Kasumi-1 (cell line): ENCODE results near the gene LUZP1.

Source experiments
- DNase-seq, 2 experiments: peaks; one replicate each; lab custom pipeline; 2025; lab: John Stamatoyannopoulos, UW

The LUZP1 gene

DNA sequence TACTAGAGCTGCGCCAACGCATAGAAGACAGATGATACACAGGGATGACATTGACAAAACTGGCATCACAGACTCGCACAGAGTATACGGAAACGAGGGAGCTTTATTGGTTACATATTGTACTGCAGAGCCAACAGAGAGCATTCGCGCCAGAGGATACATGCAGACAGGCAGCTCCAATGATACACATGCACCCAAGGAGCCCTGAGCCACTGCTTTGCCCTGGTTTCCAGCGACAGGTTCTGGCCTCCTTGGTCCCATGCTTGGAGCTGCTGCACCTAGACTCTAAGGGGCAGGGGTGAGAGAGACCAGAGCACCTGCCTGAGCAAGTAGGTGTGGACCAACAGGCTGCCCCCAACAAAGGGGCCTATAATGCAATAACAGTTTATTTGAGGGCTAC, 83.8 kb downstream of the LUZP1 start:
- DNase-seq, result no peak

DNA sequence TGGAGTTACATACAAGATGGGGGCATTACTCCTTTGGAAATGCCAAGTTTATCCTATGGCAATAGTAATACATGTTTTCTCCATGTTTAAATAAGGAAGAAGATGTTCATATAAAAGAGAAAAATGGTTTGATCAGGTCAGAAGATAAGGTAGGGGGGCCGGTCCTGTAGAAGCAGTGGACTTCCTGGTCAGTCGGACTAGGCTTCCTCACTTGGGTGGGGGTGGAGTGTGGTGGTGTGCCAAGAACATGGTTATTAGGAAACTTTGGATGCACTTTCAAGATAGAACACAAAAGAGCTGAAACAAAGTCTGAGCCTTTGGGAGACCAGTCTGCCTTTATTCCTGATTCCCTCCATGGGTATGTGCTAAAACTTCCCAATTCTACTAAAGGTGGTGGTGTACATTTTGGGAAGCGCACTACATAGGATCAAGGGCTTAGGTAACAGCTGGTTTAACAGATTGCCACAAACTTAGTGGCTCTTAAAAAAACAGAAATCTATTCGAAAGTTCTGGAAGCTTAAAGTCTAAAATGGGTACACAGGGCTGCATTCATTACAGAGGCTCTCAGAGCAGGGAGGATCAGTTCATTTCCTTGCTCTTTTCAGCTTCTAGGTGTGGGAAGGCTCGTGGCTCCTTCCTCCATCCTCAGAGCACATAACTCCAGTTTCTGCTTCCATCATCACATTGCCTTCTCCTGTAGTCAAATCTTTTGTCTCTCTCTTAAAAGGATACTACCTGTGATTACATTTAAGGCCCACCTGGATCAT, 84.8 kb downstream of the LUZP1 start:
- no peak for DNase-seq

DNA sequence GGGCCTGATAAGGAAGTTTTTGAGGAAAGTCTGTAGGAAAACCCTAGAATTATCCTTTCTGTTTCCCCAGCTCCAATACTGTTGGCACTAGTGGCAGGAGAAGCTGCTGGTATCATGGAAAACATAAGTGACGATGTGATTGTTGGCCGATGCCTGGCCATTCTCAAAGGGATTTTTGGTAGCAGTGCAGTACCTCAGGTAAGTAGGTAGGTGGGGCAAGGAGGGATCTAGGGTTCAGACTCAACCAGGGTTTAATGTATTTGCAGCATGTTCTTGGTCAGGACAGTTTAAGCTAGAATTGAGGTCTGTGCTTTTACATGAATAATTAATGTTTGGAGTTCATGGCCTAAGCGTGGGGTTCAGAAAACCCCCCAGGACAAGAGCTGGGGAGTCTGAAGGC, 87.3 kb downstream of the LUZP1 start:
- DNase-seq, result peak in 1 of 2 experiments; percentile 21

DNA sequence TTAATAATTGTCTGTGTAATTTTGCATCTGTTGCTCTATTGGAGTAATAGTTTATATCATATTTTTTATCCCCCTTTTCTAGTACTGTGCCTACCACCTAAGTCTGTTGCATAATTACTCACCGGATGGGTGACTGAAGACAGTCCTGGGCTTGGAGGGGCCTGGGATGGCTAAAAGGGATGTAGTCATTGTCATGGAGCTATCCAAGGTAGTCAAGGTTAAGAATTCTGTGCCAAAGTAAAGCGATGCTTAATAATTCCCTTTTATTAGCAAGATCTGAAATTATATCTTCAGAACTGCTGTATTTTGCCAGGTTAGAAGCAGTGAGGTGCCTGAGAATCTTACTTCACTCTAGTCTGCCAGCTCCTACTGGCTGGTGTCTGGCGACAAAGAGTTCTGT, 87.8 kb downstream of the LUZP1 start:
- no peak for DNase-seq

DNA sequence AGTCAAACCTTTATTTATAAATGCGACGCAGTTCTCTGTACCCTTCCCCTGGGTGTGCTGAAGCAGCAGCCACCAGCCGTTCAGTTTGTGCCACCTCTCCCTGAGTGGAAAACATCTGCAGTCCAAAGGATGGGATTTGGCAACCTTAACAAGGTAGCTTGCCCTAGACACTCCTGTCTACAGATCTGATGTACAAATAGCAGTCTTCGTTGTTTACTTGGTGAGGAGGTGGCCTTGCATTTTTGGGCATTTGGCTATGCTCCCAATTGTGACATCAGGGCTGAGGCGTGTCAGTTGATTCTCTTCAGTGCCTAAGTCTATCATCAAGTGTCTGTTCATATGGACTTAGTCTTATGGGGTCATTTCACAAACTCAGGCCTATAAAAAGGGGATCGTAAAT, 89.6 kb downstream of the LUZP1 start:
- DNase-seq, result no peak

DNA sequence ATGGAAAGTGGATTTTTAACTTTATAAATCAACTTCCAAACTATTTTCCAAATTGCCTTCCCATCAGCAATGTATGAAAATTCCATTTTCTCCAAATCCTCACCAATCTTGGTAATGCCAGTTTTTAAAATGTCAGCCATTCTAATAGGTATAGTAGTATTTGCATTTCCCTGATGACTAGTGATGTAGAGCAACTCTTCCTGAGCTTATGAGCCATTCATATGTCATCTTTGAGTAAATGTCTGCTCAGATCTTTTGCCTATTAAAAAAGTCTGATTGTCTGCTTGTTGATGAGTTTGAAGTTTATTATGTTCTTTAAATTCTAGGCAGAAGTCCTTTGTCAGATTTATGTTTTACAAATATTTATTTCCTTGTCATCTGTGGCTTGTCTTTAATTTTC, 94.6 kb downstream of the LUZP1 start:
- no peak for DNase-seq

DNA sequence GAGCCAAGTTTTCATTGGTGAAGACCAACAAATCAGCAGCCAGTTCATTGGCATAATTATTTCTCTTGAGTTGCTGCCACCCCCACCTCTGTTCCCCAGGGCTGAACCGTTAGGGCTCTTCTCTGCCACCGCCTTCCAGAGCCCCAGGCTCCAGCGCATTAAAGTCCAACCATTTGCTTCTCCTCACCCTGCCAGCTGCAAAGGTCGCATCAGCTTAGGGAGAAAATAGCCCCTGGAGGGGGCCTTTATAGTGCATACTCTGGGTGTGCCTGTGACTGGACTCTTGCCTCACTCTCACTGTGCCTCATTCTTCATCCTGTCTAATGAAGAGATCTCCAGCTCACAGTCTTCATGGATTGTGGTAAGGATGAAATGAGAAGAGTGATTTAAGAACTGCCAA, 99.0 kb downstream of the LUZP1 start:
- no peak for DNase-seq

DNA sequence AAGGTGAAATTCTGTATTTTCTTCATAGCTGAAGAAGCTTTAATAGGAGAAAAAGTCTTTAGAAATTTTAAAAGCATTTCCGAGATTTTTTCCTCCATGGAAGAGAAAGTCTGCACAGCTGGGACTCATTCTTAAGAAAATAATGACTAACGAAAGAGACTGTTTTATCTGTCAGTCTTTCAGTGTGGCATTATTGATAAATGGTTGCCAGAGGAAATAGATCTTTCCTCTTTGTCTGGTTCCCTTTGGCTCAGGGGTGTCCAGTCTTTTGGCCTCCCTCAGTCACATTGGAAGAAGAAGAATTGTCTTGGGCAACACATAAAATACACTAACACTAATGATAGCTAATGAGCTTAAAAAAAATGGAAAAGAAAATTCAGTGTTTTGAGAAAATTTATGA, 99.5 kb downstream of the LUZP1 start:
- no peak for DNase-seq

DNA sequence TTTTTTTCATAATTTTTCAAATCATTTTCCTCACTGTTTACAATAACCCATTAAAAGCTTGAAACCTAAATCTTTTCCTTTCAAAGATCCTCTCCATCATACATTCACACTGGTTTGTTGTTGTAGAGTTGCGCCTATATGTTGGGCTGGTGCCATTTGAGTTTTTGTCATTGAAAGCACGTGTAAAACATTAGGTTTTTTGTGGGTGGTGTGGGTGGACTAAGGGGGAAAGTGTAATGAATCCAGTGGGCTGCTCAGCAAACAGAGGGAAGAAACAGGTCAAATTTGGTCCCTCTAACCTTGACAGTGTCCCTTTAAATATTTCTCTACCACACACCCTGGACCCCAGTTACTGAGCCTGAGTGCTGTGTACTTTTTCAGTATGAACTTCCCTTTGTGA, 102.6 kb downstream of the LUZP1 start:
- DNase-seq, result no peak

DNA sequence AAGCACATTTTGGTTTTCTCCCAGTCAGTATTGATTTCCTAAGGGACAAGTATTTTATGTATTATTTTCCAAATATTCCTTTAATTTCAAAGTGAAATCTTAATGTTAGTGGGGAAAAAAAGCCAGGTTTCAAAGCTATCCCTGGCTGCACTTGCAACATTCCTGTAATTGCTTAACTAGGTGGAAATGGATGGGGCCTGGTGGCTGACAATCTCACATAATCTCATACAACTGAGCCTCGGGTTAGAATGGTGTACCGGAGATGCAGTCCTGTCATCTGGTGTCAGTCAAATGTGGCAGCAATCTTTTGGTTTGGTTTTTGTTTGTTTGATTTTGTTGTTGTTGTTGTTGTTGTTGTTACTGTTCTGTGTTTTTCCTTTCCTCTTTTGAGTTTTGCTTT, 103.3 kb downstream of the LUZP1 start:
- no peak for DNase-seq

DNA sequence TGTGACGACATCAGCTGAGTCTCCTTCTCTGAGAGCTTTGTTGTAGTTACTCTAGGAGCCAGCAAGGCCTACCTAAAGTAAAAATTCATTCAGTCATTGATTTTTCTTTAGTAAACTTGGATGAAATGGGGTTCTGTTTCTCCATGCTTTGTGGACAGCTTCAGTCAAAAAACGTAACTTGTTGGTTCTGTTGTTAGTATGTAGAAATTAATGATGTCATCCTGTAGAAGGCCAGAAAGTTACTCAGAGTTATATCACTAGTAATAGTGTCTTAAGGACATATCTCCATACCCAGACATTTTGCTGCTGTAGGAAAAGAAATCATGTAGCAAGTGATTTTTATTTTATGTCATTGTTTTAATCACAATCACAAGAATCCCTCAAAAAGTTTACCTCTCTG, 106.4 kb downstream of the LUZP1 start:
- no peak for DNase-seq

DNA sequence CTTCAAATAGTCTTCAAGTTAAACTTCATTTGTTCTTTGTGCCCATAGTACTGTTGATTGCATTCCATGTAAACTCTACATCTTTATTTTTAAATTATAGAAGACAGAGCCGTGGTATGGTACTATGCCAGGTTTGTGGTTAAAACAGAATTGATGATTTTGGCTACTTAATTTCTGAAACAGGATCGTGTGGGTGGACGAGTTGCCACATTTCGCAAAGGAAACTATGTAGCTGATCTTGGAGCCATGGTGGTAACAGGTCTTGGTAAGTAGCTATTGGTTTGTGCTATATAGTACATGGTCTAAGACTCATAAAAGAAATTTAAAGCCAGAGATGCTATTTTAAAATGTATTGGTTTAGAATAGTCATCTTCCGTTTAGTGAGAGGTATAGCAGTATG, 111.4 kb downstream of the LUZP1 start:
- no peak for DNase-seq

DNA sequence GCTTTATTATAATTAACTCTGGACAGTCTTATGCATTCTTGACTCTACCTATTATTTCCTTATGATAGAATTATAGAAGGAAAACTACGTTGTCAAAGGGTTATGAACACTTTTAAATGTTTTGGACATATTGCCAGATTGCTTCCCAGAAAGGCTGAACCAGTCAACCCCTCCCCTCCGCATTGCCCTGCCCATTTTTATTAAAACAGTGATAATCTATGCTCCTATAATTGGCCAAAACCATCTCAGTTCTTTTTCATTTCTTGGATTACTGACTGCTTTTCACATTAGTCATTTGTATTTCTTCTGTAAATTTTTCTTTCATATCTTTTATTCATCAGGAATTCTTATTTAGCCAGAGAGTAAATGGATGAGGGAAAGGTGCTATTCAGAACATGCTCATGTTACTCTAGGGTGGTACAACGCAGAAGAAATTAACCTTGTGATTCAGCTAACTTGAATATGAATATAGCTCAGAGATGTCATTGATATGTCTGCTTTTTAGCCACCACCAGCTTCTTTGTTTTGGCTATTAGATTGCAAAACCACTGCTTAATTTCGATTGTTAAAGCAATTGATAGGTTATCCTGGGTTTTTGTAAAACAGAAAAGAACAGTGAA, 117.3 kb downstream of the LUZP1 start:
- DNase-seq, result no peak

DNA sequence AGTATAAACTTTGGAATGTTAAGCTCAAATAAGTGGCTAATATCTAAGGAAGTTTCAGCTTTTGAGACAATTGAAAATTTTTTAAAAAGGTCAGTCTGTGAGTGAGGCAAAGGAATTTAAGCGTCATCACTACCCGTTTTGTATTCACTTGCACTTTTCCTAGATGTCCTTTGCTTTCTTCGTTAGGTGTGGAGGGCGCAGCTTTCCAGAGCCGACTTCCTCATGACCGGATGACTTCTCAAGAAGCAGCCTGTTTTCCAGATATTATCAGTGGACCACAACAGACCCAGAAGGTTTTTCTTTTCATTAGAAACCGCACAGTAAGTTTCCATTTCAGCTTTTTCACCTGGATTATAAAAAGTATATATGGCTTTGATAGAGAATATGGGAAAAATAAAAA, 118.5 kb downstream of the LUZP1 start:
- DNase-seq, result no peak

DNA sequence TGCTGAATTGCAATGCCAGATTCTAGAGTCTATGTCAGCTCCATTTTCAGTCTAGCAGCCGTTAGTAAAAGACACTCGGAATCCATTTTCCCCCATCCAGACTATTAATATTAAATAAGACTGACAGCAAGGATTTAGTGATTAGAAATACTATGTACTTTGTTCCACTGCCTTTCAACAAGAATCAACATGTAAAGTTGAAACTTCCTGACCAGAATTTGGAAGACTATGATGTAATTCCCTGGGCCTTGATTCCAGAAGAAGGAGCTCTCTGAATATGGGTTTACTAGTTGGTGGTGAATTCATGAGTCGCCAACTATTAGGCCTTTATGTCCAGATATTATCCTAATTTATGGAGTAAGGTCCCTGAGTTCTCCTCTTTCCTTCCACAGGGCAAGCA, 124.6 kb downstream of the LUZP1 start:
- no peak for DNase-seq

DNA sequence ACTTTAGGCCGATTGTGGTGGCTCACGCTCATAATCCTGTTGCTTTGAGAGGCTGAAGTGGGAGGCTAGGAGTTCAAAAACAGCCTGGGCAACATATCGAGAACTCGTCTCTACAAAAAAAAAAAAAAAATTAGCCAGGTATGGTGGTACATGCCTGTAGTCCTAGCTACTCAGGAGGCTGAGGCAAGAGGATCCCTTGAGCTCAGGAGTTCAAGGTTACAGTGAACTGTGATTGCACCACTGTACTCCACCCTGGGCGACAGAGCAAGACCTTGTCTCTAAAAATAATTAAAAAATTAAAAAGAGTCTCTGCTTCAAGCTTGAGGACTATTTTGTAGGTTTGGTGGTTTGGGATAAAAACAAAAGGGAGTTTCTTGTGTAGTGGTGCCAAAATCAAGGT, 128.1 kb downstream of the LUZP1 start:
- DNase-seq, result no peak

DNA sequence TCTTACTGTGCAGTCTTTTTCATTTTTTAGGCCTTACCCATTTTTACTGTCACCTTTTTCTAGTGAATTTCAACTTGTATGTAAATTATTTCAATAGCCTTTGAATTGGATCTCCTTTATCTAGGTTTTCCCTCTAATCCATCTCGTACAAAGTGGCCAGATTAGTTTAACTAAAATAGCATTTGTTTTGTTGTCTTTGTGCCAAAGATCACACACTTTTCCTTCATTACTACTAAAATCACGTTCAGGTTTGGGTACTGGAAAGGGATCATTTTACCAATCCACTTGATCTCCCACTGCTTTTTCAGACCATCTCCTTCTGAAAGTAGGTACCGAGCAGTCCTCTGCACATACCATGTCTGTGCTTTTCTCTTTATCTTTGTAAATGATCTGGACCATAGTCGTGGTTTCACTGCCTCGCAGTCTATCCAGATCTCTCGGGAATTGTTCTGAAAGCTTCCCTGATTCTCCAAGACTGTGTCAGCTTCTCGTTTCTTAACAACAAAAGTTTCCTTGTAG, 129.3 kb downstream of the LUZP1 start:
- no peak for DNase-seq

DNA sequence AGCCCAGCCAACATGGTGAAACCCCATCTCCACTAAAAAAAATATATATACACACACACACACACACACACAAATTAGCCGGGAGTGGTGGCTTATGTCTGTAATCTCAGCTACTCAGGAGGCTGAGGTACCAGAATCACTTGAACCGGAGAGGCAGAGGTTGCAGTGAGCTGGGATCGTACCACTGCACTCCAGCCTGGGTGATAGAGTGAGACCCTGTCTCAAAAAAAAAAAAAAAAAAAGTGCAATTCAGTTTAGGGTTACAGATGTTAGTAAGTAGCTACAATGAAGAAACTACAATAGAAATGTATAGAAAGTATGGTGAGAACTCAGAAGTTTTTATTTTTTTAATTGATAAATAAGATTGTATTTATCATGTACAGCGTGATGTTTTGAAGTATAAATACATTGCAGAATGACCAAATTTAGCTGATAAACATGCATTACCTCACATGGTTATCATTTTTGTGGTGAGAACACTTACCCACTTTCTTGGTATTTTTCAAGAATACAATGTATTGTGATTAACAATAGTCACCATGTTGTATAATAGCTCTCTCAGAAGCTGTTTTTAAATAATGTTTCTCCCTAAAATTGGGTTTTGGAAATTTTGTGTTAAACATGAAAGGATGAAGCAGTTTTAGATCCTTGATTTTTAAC, 131.4 kb downstream of the LUZP1 start:
- no peak for DNase-seq

DNA sequence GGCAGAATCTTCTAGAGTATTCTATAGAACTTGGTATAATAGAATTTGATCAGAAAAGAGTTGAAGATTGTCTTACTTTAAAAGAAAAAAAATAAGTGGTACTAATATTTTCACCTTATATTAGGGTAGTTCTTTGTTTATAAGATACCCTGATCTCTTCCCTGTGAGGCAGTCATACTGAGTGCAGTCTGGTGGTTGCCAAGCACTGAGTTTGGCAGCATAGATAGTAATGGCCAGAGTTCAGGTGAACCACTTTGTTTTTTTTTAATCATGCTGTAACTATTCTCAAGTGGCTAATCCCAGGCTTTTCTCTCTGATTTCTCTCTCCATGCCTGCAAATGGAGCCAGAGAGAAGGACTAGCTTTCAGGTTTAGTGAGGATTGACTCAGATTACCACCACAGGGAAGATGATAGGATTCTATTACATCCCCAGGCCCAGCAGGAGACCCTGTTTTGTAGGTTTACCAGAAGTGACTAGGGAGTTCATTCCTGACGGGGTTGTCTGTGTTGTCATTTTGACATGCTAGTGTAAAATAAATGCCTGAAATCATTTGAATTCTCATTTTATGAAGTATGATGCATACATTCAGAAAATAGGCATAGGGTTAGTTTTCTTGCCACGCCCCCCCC, 132.7 kb downstream of the LUZP1 start:
- DNase-seq, result no peak
